Measurements from ENCODE around the gene DYNLL1.

- TF ChIP-seq EZH2 (IDR thresholded peaks at IDR 0.05; ENCODE audit: borderline replicate concordance, low read length): no peak
- no peak for TF ChIP-seq CTCF (conservative IDR thresholded peaks at IDR 0.05 in 1 of 2, IDR thresholded peaks at IDR 0.05 in 1 of 2; ENCODE audit: extremely low read depth in 1 of 2, insufficient read depth in 1 of 2, low read depth in 1 of 2, low read length in 2 of 2)
Measured at GRCh38 chr12:120483621-120484020, 12.3 kb upstream of the DYNLL1 start.
